ENCODE measurements around the gene BHLHE40. TPM values are rescaled to one million over a fixed set of nuclear protein-coding genes. Genes with fewer than 3 reads are reported as not detected.
A peak's percentile ranks its signal among the peaks of the same experiment; 100 is the strongest.

The BHLHE40 gene
- total and polyA plus RNA-seq, 10 of the 15 experiments (the other 5 are each of a cell fraction or from before 2014, with no cell fraction given) = 25.2 to 106 (median 51.4) TPM

DNA sequence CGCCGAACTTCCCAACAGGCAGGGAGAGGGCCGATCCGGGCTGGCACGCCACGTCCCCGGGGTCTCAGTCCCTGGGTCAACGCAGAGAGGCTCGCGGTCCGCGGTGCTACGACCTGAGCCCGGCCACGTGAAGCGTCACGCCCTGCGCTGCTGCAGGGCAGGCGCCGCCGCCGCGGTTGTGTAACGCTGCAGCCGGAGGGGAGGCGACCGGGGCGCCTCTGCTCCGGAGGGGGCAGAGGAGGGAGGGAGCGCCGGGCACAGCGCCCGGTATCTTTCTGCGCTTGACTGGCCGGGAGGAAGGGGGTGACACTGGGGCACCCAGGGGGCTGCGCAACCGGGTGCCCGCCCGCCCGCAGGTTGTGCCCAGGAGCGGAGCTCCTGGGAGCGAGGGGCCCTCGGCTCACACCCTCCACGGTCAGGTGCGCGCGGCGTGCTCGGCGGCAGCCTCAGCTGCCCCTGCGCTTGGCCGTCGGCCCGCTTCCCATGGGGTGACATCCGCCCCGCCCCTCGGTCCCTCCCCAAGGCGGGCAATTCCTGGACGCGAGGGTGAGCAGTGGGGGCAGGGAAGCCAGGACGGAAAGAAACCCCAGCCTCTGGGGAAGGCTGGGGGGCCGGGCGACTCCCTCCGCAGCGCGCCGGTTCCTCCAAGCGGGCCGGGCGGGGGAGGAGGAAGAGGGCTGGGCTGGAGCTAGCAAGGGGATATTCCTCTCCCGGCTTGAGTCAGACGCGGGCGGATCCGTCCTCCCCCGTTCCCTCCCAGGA is 852 bp upstream of the BHLHE40 start (continued):
- TF ChIP-seq POLR2AphosphoS2 (IDR thresholded peaks at IDR 0.05; ENCODE audit: low read depth, low read length) = peak; percentile 74; the same call in 1 of the 2 replicates
- TF ChIP-seq EZH2 (IDR thresholded peaks at IDR 0.05; ENCODE audit: borderline replicate concordance, control insufficient read depth, low read depth, low read length) = no peak
- no peak for TF ChIP-seq SIX5 (IDR thresholded peaks at IDR 0.05; ENCODE audit: low read depth, low read length, severe bottlenecking)
- peak; percentile 74 for TF ChIP-seq PAX5 (IDR thresholded peaks at IDR 0.05; ENCODE audit: borderline replicate concordance, low read depth, low read length)
- TF ChIP-seq CEBPB (IDR thresholded peaks at IDR 0.05; ENCODE audit: borderline replicate concordance in 1 of 2, low read depth in 2 of 2, low read length in 2 of 2) = peak in 1 of 2 experiments; percentile 46; a peak in 1 of 4 replicates
- TF ChIP-seq, protein P1, sequence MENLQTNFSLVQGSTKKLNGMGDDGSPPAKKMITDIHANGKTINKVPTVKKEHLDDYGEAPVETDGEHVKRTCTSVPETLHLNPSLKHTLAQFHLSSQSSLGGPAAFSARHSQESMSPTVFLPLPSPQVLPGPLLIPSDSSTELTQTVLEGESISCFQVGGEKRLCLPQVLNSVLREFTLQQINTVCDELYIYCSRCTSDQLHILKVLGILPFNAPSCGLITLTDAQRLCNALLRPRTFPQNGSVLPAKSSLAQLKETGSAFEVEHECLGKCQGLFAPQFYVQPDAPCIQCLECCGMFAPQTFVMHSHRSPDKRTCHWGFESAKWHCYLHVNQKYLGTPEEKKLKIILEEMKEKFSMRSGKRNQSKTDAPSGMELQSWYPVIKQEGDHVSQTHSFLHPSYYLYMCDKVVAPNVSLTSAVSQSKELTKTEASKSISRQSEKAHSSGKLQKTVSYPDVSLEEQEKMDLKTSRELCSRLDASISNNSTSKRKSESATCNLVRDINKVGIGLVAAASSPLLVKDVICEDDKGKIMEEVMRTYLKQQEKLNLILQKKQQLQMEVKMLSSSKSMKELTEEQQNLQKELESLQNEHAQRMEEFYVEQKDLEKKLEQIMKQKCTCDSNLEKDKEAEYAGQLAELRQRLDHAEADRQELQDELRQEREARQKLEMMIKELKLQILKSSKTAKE (IDR thresholded peaks at IDR 0.05; ENCODE audit: low read depth, poor library complexity, severe bottlenecking) = peak; percentile 79
- TF ChIP-seq YY1 (IDR thresholded peaks at IDR 0.05; ENCODE audit: low read depth, low read length) = peak; percentile 57; the same call in 1 of the 2 replicates
- peak; percentile 45; the same call in 1 of the 2 replicates for TF ChIP-seq ZSCAN29 (IDR thresholded peaks at IDR 0.05)
- peak; percentile 100 for TF ChIP-seq IKZF1 (conservative IDR thresholded peaks at IDR 0.05)
- TF ChIP-seq CREM (IDR thresholded peaks at IDR 0.05; ENCODE audit: low read depth) = peak; percentile 85; the same call in 1 of the 2 replicates
- TF ChIP-seq MYB (IDR thresholded peaks at IDR 0.05; ENCODE audit: borderline replicate concordance, low read depth, low read length) = 0 out of 2 replicates have a peak, but pooled peaks have one; percentile 10
- TF ChIP-seq ZNF384 (IDR thresholded peaks at IDR 0.05; ENCODE audit: borderline replicate concordance, low read depth, low read length) = no peak
- TF ChIP-seq, protein P2, sequence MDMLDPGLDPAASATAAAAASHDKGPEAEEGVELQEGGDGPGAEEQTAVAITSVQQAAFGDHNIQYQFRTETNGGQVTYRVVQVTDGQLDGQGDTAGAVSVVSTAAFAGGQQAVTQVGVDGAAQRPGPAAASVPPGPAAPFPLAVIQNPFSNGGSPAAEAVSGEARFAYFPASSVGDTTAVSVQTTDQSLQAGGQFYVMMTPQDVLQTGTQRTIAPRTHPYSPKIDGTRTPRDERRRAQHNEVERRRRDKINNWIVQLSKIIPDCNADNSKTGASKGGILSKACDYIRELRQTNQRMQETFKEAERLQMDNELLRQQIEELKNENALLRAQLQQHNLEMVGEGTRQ (IDR thresholded peaks at IDR 0.05; ENCODE audit: borderline replicate concordance, low read depth, low read length) = peak; percentile 1; the same call in 1 of the 2 replicates
- peak; percentile 84 for TF ChIP-seq BACH1 (IDR thresholded peaks at IDR 0.05; ENCODE audit: borderline replicate concordance)
- TF ChIP-seq, protein P3, sequence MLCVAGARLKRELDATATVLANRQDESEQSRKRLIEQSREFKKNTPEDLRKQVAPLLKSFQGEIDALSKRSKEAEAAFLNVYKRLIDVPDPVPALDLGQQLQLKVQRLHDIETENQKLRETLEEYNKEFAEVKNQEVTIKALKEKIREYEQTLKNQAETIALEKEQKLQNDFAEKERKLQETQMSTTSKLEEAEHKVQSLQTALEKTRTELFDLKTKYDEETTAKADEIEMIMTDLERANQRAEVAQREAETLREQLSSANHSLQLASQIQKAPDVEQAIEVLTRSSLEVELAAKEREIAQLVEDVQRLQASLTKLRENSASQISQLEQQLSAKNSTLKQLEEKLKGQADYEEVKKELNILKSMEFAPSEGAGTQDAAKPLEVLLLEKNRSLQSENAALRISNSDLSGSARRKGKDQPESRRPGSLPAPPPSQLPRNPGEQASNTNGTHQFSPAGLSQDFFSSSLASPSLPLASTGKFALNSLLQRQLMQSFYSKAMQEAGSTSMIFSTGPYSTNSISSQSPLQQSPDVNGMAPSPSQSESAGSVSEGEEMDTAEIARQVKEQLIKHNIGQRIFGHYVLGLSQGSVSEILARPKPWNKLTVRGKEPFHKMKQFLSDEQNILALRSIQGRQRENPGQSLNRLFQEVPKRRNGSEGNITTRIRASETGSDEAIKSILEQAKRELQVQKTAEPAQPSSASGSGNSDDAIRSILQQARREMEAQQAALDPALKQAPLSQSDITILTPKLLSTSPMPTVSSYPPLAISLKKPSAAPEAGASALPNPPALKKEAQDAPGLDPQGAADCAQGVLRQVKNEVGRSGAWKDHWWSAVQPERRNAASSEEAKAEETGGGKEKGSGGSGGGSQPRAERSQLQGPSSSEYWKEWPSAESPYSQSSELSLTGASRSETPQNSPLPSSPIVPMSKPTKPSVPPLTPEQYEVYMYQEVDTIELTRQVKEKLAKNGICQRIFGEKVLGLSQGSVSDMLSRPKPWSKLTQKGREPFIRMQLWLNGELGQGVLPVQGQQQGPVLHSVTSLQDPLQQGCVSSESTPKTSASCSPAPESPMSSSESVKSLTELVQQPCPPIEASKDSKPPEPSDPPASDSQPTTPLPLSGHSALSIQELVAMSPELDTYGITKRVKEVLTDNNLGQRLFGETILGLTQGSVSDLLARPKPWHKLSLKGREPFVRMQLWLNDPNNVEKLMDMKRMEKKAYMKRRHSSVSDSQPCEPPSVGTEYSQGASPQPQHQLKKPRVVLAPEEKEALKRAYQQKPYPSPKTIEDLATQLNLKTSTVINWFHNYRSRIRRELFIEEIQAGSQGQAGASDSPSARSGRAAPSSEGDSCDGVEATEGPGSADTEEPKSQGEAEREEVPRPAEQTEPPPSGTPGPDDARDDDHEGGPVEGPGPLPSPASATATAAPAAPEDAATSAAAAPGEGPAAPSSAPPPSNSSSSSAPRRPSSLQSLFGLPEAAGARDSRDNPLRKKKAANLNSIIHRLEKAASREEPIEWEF (IDR thresholded peaks at IDR 0.05; ENCODE audit: insufficient replicate concordance, low read depth, low read length) = peak; percentile 72
- peak; percentile 39; the same call in 1 of the 3 replicates for TF ChIP-seq POU2F2 (IDR thresholded peaks at IDR 0.05; ENCODE audit: borderline replicate concordance, low read depth, low read length)
- TF ChIP-seq TCF12 (IDR thresholded peaks at IDR 0.05; ENCODE audit: low read depth, low read length) = peak; percentile 77
- TF ChIP-seq, protein P4, sequence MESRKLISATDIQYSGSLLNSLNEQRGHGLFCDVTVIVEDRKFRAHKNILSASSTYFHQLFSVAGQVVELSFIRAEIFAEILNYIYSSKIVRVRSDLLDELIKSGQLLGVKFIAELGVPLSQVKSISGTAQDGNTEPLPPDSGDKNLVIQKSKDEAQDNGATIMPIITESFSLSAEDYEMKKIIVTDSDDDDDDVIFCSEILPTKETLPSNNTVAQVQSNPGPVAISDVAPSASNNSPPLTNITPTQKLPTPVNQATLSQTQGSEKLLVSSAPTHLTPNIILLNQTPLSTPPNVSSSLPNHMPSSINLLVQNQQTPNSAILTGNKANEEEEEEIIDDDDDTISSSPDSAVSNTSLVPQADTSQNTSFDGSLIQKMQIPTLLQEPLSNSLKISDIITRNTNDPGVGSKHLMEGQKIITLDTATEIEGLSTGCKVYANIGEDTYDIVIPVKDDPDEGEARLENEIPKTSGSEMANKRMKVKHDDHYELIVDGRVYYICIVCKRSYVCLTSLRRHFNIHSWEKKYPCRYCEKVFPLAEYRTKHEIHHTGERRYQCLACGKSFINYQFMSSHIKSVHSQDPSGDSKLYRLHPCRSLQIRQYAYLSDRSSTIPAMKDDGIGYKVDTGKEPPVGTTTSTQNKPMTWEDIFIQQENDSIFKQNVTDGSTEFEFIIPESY (IDR thresholded peaks at IDR 0.05) = no peak

Measured in GM12878 (cell line).